DMS153 treated with DMSO at 0.1 percent for 48 hours (cell line): ENCODE data around the gene STRA8.

Source experiments
- DNase-seq: peaks from one replicate; lab custom pipeline; 2025; ENCODE audit not compliant: unreplicated experiment; lab: John Stamatoyannopoulos, UW

The STRA8 gene, protein sequence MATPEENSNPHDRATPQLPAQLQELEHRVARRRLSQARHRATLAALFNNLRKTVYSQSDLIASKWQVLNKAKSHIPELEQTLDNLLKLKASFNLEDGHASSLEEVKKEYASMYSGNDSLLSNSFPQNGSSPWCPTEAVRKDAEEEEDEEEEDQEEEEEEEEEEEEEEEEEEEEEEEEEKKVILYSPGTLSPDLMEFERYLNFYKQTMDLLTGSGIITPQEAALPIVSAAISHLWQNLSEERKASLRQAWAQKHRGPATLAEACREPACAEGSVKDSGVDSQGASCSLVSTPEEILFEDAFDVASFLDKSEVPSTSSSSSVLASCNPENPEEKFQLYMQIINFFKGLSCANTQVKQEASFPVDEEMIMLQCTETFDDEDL

DNA sequence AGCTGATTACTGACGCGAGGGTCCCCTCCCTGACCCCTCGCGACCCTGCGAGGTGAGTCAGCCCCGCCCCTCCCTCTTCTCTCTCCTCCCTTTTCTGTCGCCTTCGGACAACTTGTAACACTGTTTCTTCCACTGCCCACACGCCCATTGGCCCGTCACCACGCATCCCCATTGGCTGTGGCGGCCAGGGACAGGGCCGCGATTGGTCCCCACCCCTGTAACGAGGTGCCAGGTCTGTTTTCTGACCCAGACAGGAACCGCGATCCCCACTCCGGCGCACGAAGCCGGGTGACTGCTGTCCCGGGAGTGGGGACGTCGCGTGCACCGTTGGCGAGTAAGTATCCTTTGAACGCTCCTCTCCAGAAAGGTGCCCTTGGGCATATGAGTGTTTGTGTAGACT is at the start of gene STRA8:
Gene STRA8, plus strand, starts transcription at position 269 of the 400 bp plus-strand sequence. CDS start 6,687 bp downstream, outside the sequence.
- DNase-seq = no peak

DNA sequence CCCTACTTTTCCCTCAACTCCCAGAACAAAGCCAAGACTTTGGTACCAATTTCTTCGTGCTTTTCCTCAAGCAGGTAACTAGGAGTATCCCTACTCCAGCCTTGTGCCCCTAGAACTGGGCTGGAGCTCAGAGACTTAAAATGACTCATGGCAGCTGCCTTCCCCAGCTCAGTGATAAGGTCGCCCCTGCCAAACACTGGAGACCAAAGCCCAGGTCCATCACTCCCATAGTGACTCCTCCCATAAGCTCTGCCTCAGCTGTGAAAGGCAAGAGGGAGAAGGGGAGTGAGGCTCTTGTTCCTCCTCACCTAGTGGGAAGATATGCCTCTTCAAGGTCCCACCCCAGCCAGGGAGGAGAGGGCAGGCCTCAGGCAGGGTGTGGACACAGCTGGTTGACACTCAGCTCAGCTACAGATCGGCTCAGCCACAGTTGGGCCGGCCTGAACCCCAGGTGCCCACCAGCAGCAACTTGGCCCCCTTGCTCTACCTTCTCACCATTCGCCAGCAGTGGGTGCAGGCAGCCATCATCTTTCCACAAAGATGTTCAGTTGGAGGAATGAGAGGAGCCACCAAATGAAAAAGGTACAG is 49.3 kb upstream of the STRA8 start:
- no peak for DNase-seq

DNA sequence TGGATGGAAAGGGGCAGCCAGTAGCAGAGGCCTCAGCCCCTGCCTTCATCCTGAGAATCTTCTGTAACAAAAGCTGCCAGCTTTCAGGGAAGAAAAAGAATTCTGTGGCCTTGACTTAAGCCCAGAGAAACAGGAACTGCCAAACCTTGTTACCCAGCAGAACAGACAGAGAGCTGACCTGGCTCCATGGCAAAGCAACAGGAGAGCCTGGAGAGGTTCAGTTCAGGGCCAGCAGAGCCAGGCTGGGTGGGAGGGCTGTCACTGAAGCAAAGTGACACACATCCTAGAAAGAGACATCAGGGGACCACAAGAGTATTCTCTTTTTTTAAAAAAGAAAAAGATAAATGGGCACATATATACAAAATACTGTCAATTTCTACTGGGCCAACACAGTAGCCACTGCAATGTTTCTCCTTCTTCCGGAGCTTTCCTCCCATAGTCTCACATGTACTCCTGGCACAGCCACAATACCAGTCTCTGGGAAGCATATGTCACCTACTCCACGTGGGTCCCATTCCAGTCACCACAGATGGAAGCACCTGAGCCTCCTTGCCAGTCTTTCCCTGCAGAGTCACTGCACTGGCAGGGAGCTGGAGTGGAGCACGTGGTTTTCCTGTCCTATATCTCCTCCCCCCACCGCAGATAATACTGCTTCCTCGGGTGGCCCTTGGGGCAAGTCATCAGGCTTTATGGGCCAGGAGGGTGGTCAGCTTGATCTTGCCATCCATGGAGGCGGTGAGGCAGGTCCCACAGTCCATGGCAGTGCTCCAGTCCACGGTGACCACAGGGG is 48.0 kb upstream of the STRA8 start:
- no peak for DNase-seq

DNA sequence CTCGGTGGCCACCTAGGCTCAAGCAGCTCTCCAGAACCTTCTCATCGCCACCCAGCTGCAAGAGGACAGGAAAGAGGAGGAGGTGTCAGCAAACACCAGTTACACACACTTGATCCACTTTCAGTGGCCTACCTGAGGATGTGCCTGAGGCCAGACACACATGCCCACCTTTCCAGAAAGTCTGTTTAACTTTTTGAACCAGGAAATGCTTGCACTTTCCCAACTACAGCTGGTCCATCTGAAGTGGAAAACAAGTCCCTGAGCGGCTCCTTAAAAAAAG is 47.4 kb upstream of the STRA8 start:
- no peak for DNase-seq

DNA sequence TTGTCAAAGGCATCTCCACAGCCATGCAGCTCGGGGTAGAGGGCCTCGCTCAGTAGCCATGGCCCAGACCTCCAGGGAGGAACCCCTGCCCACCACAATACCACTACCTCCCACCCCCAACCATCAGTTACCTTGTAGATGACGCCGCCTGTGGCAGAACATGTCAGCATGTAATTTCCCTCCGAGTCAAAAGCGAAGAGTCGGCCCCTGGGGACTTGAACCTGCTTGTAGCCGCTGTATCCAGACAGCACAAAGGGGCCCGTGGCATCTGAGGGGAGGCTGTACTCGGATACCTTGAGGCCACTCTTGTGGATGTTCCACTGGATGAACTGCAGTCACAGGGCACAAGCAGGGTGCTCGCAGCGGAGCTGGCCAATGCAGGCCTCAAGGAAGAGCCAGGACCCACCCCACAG is 46.8 kb upstream of the STRA8 start:
- DNase-seq = no peak

DNA sequence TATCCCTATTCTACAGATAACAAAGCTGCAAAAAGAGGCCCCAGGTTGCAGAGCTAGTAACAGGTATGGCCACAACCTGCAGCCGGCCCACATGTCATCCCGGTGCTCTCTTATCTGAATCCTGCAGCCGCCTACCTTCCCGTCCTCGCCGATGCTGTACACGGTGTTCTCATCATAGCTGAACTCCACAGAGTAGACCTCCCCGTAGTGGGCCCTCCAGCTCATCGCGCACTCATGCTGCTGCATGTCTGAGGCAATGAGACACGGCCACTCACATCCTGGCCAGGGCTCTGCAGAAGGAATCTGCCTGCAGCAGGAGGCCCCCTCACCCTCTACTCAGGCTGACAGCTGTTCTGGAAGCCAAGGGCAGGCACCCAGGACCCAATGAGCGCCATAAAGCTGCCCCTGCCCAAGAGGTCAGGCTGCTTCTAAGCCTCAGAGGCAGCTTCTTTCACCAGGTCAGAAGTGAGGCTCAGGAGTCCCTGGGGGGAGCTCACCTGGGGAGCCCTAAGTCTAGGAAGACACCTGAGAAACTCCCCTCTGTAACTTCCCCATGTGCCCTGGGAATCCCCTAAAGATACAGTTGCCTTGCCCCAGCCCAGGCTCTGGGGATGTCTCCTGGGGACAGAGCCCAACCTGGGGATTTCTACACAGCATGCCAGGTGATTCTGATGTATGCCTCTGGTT is 45.2 kb upstream of the STRA8 start:
- DNase-seq = no peak

DNA sequence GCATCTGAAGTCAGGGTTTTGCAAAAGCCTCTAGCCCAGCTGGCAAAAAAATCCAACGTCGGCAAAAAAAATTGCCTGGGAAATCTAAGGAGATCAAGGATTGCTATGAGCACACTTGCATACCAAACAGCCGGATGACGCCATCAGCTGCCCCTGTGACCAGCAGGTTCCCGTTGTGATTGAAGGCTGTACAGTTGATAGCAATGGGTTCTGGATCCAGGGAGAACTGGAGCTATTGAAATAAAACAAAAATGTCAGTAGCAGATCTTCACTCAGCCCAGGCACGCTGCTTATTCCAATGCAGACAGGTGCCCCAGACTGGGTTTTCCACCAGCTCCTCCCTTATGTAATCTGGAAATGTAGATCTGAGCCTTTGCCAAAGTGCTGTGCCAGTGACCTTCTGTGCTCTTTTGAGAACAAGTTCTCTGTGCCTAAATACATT is 44.4 kb upstream of the STRA8 start:
- no peak for DNase-seq

DNA sequence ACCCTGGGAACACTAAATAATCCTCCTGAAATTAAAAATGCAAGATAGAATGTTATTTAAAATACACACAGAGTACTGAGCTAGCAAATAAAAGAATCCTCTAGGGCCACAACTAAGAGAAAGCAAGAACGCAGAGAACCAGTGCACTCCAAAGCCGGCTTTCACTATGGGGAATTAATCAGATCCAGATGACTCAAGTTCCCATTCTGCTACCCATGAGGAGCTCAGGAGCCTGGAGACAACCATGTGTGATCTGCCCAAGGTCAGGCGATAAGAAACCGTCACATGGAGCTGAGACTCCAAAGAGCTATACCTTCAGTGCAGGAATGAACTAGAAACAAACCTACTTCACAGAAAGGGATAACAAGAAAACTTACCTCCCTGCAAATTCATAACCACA is 43.7 kb upstream of the STRA8 start:
- DNase-seq = no peak

DNA sequence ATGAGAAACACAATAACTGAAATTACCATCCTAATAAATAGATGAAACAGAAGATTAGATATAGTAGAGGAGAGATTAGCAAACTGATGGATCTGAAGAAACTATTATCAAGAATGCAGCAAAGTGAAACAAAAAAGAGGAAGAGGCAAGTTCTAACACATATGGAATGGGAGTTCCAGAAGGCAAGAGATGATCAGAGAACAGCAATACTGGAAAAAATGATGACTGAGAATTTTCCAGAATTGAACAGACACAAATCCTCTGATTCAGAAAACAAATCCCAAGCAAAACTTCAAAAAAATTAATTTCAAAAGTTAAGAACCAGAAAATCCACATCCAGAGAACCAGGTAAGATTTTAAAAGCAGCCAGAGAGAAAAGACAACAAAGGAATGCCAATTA is 42.9 kb upstream of the STRA8 start:
- DNase-seq = no peak

DNA sequence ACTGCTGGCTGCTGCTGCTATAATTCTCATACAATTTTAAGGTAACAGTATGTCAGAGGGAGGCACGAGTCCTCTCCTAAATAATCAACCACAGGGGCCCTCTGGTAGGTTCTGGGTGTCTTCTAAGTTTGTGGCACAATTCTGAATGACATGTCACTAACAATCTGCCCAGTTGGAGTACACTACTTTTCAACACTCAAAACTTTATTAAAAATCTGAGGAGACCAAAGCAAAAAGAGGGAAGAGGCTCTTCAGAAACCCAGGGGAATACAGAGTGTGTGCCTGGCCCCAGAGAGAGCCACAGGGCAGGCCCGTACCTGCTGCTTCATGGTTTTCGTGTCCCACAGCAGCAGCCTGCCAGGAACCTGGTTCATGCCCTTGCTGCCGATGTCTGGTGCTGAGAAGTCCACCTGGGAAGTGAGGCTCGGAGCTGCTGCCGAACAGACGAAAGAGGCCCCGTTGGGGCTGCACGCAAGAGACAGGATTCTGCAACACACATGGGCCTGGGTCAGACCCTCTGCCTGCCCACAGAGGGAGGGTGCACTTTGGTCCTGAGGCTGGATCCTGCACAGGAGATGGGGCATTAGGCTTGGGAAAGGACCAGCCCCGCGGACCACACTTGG is 40.6 kb upstream of the STRA8 start:
- DNase-seq = no peak

DNA sequence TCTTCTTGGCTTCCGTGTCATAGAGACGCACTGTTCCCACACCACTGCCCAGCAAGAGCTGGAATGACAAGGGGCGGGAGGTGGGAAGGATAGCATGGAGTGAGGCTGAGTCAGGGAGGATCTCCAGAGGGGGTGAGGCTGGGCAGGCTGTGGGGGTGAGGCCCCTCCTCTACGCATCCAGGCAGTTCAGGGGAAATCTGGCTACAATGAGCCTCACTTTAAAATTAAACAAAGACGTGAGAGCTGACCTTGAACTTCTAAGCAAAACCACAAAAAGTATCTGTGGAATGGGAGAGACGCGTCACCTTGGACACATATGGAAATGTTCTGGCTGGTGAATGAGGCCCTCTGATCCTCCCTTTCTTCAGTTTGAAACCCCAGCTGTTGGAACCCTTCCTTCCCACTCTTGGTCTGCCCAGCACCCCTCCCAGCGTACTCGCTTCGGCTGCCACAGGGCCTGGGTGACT is 40.0 kb upstream of the STRA8 start:
- DNase-seq = no peak

DNA sequence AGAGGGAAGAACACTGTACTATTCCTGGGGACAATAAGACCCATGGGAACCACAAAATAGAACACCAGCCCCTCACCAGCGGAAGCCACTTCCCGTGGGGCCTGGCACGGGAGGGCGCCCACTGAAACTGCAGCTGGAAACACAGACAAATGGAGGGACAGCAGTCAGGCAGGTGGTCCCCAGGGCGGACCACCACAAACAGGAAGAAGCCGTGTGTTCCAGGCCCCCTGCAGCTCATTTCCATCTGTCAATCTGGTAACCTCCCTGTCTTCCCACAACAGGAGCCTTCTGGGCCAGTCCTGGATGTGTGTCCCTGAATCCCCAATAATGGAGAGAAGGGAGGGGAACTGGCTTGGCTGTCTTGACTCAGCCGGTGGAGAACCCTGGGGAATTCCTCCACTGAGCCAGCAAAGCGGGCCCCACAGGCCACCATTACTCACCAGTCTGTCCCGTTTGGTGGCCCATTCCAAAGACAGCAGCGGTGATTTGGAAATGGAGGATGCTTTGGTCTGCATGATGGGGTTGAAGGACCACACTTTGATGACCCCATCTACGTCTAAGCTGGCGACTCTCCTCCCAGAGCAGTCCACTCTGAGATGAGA is 39.0 kb upstream of the STRA8 start:
- no peak for DNase-seq

DNA sequence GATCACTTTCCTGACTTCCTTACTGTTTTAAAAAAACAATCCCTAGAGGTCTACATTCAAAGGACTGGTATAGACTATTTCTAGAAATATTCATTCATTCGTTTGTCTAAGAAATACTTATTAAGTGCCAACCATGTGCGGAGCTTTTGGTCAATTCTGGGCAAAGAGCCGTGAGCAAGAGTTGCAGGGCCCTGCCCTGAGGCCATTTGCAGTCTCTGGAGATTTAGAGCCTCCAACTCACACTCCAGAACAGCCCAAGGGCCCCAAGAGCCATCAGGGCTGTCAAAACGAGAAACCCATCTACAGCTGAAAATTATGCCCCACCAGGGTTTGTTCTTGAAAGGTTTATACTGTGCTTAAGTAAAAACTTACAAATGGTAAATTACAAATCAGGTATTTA is 38.5 kb upstream of the STRA8 start:
- DNase-seq = no peak

DNA sequence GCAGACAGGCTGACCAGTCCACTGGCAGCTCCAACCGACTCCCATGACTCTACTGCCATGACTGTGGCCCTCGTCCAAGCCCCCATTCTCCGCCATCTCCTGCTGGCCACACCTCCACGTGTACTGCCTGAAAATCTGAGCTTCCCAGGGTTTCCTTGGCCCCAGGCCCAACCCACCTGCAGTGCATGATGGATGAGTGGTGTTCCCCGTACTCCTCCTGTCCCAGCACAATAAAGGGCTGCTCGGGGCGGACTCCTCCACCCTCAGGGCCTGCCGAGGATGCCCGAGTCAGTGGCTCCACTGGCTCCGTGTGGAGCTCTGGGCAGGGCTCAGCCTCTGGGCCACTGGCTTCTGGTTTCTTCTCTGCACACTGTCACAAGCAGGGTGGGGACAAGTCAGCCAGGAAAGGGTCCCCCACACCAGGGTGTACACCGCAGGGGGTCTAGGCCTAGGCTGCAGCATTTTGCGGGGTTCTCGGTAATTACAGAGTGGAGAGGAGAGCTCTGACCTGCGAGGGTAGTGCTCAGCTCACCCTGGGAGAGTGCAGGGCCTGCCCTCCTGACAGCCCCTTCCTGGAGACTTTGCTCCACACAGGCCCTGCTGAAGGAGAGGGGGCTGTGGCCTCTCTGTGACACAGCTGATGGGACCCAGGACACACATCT is 37.5 kb upstream of the STRA8 start:
- DNase-seq = no peak

DNA sequence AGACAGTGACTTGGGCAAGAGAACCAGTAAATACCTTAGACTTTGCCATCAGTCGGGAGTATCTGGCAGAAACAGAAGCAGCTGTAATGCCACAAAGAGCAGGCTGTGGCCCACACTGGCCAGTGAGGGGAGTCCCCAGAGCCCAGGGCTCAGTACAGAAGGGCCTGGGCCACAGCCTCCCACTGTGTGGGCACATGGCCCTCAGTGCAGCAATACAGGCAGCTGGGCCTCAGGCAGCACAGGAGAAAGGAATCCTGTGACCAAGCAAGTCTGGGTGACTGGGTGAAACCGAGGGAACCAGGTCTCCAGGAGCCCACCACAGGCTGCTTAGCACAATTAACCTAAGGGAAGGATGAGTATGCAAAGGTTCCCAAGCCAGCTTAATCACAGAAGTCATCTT is 36.3 kb upstream of the STRA8 start:
- DNase-seq = no peak

DNA sequence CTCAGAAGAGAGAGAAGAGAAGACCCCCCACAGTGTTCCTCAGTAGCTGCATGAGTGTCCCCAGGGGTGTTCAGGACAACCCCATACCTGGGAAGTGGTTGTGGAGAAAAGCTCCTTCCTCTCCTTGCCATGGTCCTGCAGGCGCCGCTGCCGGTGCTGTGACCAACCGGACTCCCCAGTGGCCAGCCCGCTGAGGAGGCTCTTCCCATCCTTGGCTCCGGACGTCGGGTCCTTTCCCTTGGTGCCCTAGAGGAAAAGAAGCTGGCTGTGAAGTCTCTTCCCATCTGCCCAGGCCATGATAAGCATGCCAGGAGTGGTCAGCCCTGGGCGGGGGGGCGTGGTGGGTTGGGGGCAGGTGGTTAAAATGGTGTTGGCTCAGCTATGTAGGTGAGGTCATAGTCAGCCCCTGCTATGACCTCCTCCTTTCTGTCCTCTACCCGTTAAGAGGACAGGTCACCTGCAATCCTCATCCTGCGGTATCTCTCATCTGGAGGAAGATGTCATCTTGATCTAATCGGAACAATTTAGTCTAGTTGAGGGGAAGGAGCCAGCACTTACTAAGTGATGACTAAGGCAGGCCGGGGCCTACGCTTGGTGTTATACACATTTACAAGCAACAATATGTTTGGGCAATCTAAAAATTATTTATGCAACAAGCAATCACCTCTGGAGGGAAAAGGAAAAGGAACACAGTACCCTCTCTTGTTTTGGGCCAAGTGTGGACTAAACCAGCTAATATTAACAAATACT is 35.6 kb upstream of the STRA8 start:
- no peak for DNase-seq

DNA sequence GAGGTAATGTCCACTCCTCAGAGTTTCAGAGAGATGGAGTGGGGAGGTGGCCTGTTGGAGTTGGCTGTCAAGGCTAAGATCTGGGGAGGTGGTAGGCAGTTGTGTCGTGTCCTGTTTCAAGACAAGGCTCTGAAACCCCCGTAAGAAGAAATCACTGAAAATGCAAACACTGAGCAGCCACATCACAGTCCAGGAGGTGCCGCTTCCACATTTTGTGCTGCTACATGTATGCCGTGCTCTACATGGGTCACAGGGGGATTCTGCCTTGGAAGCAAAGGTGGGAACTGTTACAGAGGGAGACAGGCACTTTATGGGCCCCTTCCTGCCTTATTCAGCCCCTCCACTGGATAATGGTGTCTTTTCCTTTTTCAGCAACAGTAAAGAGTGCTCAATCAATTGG is 34.2 kb upstream of the STRA8 start:
- DNase-seq = no peak

DNA sequence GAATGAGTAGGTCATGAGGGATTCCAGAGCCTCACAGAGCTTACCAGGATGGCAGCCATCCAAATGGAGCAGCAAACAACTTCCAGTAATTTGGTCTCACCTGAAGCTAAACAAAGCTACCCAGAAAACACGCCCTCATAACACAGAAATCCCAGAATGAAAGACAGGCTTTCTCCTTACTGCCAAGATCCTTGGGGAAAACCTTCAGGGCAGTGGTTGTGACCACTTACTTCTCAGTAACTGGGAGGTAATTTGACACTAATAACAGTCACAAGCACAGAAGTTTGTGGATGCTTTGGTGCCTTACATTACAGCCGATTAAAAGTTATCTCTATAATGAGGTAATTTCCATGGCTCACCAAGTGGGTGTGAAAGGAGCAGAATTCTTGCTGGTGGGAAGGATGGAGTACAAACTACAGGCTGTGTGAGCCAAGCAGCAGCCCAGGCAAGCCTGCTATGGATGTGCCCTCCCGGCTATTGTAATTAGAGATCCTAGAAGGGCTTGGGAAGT is 32.8 kb upstream of the STRA8 start:
- no peak for DNase-seq

DNA sequence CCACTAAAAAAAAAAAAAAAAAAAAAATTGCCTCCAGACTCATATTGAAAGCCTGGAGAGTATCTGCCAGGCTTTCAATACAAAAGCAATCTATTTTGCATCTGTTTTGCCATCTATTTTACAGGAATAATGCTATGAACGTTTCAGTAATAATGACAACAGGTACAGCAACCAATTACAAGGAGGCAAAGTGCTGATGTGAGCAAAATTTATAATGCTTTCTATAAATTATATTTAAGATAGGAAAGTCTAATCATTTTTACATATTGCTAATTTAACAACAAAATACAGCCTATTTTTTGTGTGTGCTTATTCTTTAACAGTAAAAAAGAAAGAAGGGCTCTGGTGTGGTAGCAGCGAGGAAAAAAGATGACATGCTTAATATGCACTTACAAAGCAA is 32.3 kb upstream of the STRA8 start:
- no peak for DNase-seq
